ENCODE results near the gene MEAF6. TPM values are rescaled to one million over a fixed set of nuclear protein-coding genes. Genes with fewer than 3 reads are reported as not detected.

The MEAF6 gene
- total and polyA plus RNA-seq, 2 donors (not counting 3 experiments of a cell fraction or from before 2014, with no cell fraction given), result 28.0 to 62.5 TPM

DNA sequence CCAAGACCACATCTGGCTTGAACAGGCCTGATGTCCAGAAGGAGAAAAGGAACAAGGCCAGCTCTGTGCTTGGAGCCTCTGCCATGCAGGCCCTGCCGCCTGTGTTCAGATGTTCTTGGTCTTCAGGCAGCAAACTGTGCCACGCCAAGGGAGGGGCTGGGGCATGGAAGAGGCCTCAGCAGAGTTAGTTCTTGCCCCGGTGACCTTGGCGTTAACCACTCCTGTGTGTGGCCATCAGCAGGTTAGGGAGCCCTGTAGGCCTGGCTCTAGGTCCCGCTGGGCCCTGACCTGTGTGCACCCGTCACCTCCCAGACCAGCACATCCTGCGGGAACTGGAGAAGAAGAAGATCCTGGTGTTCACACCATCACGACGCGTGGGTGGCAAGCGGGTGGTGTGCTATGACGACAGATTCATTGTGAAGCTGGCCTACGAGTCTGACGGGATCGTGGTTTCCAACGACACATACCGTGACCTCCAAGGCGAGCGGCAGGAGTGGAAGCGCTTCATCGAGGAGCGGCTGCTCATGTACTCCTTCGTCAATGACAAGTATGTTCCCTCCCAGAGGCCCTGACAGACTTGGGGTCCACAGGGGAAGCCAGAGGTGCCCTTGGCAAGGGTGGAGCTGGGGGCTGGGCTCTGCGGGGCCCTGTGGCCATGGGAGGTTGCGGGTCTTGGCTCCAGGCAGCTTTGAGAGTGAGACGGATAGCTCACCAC, 33.1 kb downstream of the MEAF6 start:
- ChIA-PET POLR2A (no interaction called here), CTCF (no interaction called here)
- Histone ChIP-seq H3K9ac (replicated peaks; ENCODE audit: extremely low read depth, insufficient read depth, low read length) (no peak overlapping the region), H2AFZ (ENCODE audit: low read depth, low read length) (no peak overlapping the region), H3K4me3 (replicated peaks in 1 of 3; ENCODE audit: insufficient read depth in 1 of 3, low read depth in 1 of 3, low read length in 3 of 3) (no peak overlapping the region), H3K27ac (ENCODE audit: insufficient read depth, low read depth, low read length) (no peak overlapping the region), H4K20me1 (replicated peaks; ENCODE audit: control insufficient read depth, extremely low read depth, insufficient read depth, low read length) (no peaks in the 10 kb centered on the region), H3K9me3 (replicated peaks; ENCODE audit: control insufficient read depth, insufficient read depth, low read length) (no peaks in the 10 kb centered on the region), H3K4me1 (ENCODE audit: control insufficient read depth, extremely low read depth, insufficient read depth, low read length) (peaks cover 38% of the 10 kb centered on the region), H3K36me3 (ENCODE audit: control insufficient read depth in 2 of 2, extremely low read depth in 1 of 2, insufficient read depth in 2 of 2, low read length in 2 of 2) (peaks cover 13 to 36% of the 10 kb centered on the region in 2 experiments), H3K9me1 (replicated peaks; ENCODE audit: control insufficient read depth, extremely low read depth, insufficient read depth, low read length) (no peaks in the 10 kb centered on the region), H3K27me3 (ENCODE audit: control insufficient read depth in 2 of 2, insufficient read depth in 2 of 2, low read length in 2 of 2) (no peaks in the 10 kb centered on the region), H3K4me2 (ENCODE audit: insufficient read depth, low read length) (no peak overlapping the region), H3K79me2 (ENCODE audit: control insufficient read depth, insufficient read depth, low read length) (peaks cover 41% of the 10 kb centered on the region)
- intact Hi-C loops (cut with micrococcal nuclease) (no loop called here), dilution Hi-C loops (cut with MboI; ENCODE audit: extremely low pct_ligation_motif_present, low sequenced_read_pairs) (no loop called here)
- TF ChIP-seq JUN (IDR thresholded peaks at IDR 0.05; ENCODE audit: borderline replicate concordance, insufficient read depth, insufficient read length, low read depth) (no peak), MYC (IDR thresholded peaks at IDR 0.05; ENCODE audit: low read depth, low read length) (no peak), POLR2AphosphoS5 (IDR thresholded peaks at IDR 0.05; ENCODE audit: insufficient read depth, low read depth, low read length) (no peak), GATA2 (IDR thresholded peaks at IDR 0.05; ENCODE audit: insufficient read depth, insufficient read length, low read depth, low read length) (no peak), POLR2A (IDR thresholded peaks at IDR 0.05; ENCODE audit: low read depth, low read length) (no peak), EZH2 (IDR thresholded peaks at IDR 0.05; ENCODE audit: borderline replicate concordance, low read depth, low read length, severe bottlenecking) (no peak), FOS (IDR thresholded peaks at IDR 0.05; ENCODE audit: borderline replicate concordance, insufficient read depth, low read length) (no peak)
- TF ChIP-seq, protein P1, sequence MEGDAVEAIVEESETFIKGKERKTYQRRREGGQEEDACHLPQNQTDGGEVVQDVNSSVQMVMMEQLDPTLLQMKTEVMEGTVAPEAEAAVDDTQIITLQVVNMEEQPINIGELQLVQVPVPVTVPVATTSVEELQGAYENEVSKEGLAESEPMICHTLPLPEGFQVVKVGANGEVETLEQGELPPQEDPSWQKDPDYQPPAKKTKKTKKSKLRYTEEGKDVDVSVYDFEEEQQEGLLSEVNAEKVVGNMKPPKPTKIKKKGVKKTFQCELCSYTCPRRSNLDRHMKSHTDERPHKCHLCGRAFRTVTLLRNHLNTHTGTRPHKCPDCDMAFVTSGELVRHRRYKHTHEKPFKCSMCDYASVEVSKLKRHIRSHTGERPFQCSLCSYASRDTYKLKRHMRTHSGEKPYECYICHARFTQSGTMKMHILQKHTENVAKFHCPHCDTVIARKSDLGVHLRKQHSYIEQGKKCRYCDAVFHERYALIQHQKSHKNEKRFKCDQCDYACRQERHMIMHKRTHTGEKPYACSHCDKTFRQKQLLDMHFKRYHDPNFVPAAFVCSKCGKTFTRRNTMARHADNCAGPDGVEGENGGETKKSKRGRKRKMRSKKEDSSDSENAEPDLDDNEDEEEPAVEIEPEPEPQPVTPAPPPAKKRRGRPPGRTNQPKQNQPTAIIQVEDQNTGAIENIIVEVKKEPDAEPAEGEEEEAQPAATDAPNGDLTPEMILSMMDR (IDR thresholded peaks at IDR 0.05; ENCODE audit: extremely low read depth in 1 of 2, insufficient read depth in 1 of 2, low read depth in 1 of 2, low read length in 2 of 2), result no peak
- TF ChIP-seq, protein P2, sequence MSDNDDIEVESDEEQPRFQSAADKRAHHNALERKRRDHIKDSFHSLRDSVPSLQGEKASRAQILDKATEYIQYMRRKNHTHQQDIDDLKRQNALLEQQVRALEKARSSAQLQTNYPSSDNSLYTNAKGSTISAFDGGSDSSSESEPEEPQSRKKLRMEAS (IDR thresholded peaks at IDR 0.05; ENCODE audit: insufficient read depth, insufficient read length), result no peak
- no peak for FAIRE-seq
- BruUV-seq (replicated peaks), result no TSS peak
- DNase-seq (ENCODE audit: low read depth, low spot score), result no peak

All from endothelial cell of umbilical vein (primary cell).